Activated T-helper 17 cell treated with anti-CD3 and anti-CD28 coated beads, Interleukin-2, amount 50 U/mL, for 72 hours (primary cell): Measurements from ENCODE around the gene KLK11. TPM values are rescaled to one million over a fixed set of nuclear protein-coding genes. Genes with fewer than 3 reads are reported as not detected.

Experiments used
- ATAC-seq: fragments of 150-1000 bp; cut with Tn5 transposase; replicated peaks from 2 replicates; pipeline ENCODE4 v1.10.0; 2021; ENCODE audit warnings: mild to moderate bottlenecking, moderate library complexity
- H3K27ac Mint-ChIP-seq: one replicate; pipeline ENCODE4 v1.8.0; 2022; ENCODE audit warnings: mixed read lengths
- H3K27me3 Mint-ChIP-seq: one replicate; pipeline ENCODE4 v1.8.0; 2022; ENCODE audit warnings: mixed read lengths
- H3K36me3 Mint-ChIP-seq: one replicate; pipeline ENCODE4 v1.8.0; 2022; ENCODE audit warnings: low read depth, mild to moderate bottlenecking, mixed read lengths
- H3K4me1 Mint-ChIP-seq: one replicate; pipeline ENCODE4 v1.8.0; 2022; ENCODE audit warnings: mixed read lengths
- H3K4me3 Mint-ChIP-seq: one replicate; pipeline ENCODE4 v1.8.0; 2022; ENCODE audit warnings: mild to moderate bottlenecking, mixed read lengths
- H3K9me3 Mint-ChIP-seq: one replicate; pipeline ENCODE4 v1.8.0; 2022; ENCODE audit warnings: mixed read lengths
- total RNA-seq, 2 donors: library from RNA; stranded (reverse); gene quantifications; one replicate each; pipeline ENCODE4 v1.2.3, GENCODE V29; 2022

Gene KLK11
- total RNA-seq = not detected

DNA sequence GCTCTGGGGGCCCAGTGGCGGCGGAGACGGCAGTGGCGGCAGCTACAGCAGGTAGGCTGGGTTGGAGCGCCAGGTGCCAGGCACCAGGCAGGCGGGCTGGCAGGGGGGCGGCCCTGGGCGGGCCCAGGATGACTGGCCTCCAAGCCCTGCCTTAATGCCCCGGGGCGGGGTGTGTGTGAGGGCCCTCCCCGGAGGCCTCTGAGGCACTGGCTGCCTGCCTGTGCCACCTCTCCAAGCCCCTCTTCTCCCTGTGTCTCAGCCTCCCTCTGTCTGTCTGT lies at the start of gene KLK11:
KLK11 (minus strand) TSS at position 63 of the 278 bp plus-strand sequence. CDS start 985 bp downstream, outside the sequence.
- Mint-ChIP-seq H3K27ac (no peak within 1 kb of the TSS), H3K4me3 (no peak within 1 kb of the TSS), H3K4me1 (no peaks in the 10 kb centered on the region), H3K9me3 (no peaks in the 10 kb centered on the region), H3K27me3 (peaks cover 44% of the 10 kb centered on the region), H3K36me3 (no peaks in the 10 kb centered on the region)
- no peak for ATAC-seq

GRCh38 chr19:51075998-51076397 lies 49.6 kb upstream of the KLK11 start:
- H3K9me3 Mint-ChIP-seq = peaks cover 3% of the 10 kb centered on the region
- no peaks in the 10 kb centered on the region for H3K36me3 Mint-ChIP-seq
- H3K27me3 Mint-ChIP-seq = peaks cover 13% of the 10 kb centered on the region
- no peak overlapping the region for H3K4me3 Mint-ChIP-seq
- H3K27ac Mint-ChIP-seq = no peak overlapping the region
- no peak for ATAC-seq
- H3K4me1 Mint-ChIP-seq = no peaks in the 10 kb centered on the region

DNA sequence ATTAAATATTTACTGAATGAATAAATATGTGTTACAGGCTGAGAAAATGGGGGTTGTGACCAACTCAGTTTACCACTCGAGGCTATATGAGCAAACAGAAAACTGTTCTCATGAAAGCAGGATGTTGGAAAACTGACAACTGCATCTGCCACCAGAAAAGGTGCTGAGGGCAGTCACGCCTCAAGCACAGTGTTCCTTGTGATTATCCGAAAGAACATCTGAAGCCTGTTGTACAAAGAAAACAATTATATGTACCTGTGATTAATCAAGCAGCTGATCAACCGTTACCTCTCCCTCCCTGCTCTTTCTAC lies 44.6 kb upstream of the KLK11 start:
- Mint-ChIP-seq H3K27ac (no peak overlapping the region), H3K27me3 (peaks cover 23% of the 10 kb centered on the region), H3K36me3 (no peaks in the 10 kb centered on the region), H3K4me1 (no peaks in the 10 kb centered on the region), H3K9me3 (peaks cover 3% of the 10 kb centered on the region), H3K4me3 (no peak overlapping the region)
- ATAC-seq = no peak

GRCh38 chr19:51070334-51071094 lies 44.1 kb upstream of the KLK11 start:
- Mint-ChIP-seq H3K27ac (no peak overlapping the region), H3K9me3 (peaks cover 3% of the 10 kb centered on the region), H3K27me3 (peaks cover 26% of the 10 kb centered on the region), H3K36me3 (no peaks in the 10 kb centered on the region), H3K4me1 (no peaks in the 10 kb centered on the region), H3K4me3 (no peak overlapping the region)
- ATAC-seq = no peak

DNA sequence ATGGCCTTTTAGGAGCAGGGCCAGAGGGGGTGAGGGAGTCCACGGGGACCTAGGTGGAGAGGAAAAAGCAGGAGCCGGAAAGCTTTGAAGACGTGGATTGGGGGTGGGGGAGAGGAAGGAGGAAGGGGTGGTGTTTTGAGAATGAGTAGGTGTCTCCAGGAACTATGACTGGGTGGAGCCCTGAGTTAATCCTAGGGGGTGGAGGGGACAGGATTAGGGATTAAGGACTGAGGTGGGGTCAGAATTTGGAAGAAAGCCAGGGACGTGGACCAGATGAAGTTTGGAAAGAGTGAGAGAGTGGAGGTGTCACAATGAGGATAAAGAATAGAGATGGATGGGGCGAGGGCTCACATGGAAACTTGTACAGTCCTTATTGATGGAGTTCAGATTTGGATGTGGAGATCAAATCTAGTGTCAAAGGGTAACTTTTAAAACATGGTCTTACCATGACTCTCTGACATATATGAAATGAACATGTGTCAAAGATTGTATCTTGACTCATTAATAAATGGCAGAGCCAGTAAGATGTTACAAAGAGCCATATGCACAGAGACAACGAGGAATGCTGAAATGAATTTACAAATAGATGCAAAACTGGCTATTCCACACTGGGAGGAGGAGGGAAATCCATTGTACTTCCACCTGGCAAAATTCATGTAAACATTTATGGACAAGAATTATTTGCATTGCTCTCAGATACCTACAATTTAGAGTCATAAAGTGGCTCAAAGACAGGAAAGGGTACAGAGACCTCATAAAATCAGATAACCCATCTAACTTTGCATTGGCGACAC lies 40.2 kb upstream of the KLK11 start:
- no peaks in the 10 kb centered on the region for H3K36me3 Mint-ChIP-seq
- H3K27me3 Mint-ChIP-seq = peaks cover 36% of the 10 kb centered on the region
- H3K4me1 Mint-ChIP-seq = no peaks in the 10 kb centered on the region
- no peak for ATAC-seq
- no peak overlapping the region for H3K4me3 Mint-ChIP-seq
- no peak overlapping the region for H3K27ac Mint-ChIP-seq
- no peaks in the 10 kb centered on the region for H3K9me3 Mint-ChIP-seq

- Mint-ChIP-seq H3K4me1 (no peaks in the 10 kb centered on the region), H3K4me3 (no peak overlapping the region), H3K27me3 (peaks cover 45% of the 10 kb centered on the region), H3K36me3 (no peaks in the 10 kb centered on the region), H3K27ac (no peak overlapping the region), H3K9me3 (no peaks in the 10 kb centered on the region)
- ATAC-seq = no peak
These were observed 39.0 kb upstream of the KLK11 start for GRCh38 chr19:51065221-51065960.

GRCh38 chr19:51064534-51065220 lies 38.3 kb upstream of the KLK11 start, which contains the start of gene KLK13:
TSS of gene KLK13 (minus strand) at chr19:51065092. CDS start at chr19:51065067, 25 bp downstream.
- H3K9me3 Mint-ChIP-seq = no peaks in the 10 kb centered on the region
- H3K36me3 Mint-ChIP-seq = no peaks in the 10 kb centered on the region
- ATAC-seq = no peak
- peaks cover 50% of the 10 kb centered on the region for H3K27me3 Mint-ChIP-seq
- no peaks in the 10 kb centered on the region for H3K4me1 Mint-ChIP-seq
- no peak within 1 kb of the TSS for H3K27ac Mint-ChIP-seq
- no peak within 1 kb of the TSS for H3K4me3 Mint-ChIP-seq

DNA sequence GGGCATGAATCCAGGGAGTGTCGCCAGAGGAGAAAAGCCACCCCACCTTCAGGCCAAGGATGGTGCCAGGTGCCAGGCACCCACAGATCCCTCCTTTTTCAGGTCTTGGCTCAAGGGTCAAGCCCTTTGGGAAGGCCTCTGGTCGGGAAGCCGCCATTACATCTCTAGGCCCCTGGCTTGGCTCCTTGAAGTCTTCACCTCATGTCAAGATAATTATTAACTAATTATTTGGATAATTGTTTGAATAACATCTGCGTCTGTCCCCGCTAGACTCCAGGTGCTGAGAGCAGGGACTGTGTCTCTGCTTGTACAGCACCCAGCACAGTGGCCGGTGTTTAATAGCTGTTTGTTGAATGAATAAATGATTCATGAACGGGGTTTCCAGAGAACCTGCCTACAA lies 37.2 kb upstream of the KLK11 start:
- no peak overlapping the region for H3K27ac Mint-ChIP-seq
- H3K27me3 Mint-ChIP-seq = peaks cover 53% of the 10 kb centered on the region
- H3K4me3 Mint-ChIP-seq = no peak overlapping the region
- ATAC-seq = no peak
- no peaks in the 10 kb centered on the region for H3K9me3 Mint-ChIP-seq
- no peaks in the 10 kb centered on the region for H3K36me3 Mint-ChIP-seq
- no peaks in the 10 kb centered on the region for H3K4me1 Mint-ChIP-seq

DNA sequence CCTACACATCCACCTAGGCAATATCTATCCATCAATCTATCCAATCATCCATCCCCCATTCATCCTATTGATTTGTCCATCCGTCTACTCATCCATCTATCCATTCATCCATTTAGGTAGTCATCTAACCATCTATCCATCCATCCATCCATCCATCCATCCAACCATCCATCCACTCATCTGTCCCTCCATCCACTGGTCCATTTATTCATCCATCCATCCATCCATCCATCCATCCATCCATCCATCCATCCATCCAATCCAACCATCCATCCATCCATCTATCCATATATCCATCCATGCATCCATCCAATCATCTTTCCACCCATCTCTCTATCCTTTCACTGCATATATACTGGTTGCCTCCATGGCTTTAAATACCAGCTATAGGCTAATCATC lies 34.6 kb upstream of the KLK11 start:
- Mint-ChIP-seq H3K4me1 (no peaks in the 10 kb centered on the region), H3K9me3 (no peaks in the 10 kb centered on the region), H3K27ac (no peak overlapping the region), H3K27me3 (peaks cover 51% of the 10 kb centered on the region), H3K4me3 (no peak overlapping the region), H3K36me3 (no peaks in the 10 kb centered on the region)
- no peak for ATAC-seq

DNA sequence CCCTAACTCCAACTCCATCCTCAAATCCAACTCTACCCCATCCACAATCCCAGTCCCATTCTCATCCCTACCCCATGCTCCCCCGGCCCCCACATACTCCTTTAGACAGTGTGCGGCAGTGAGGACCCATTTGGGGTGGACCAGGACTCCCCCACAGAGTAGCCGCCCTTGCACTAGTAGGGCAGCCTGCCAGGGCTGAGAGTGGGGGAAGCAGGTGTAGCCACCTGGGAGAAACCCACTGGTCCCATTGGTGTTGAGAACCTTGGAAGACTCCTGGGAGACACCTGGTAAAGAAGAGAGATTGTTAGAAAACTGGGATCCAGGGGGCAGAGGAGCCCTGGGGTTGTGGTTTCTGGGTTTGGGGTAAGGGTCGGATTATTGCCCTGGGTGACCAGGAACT lies 33.9 kb upstream of the KLK11 start:
- Mint-ChIP-seq H3K36me3 (no peaks in the 10 kb centered on the region), H3K4me1 (no peaks in the 10 kb centered on the region), H3K9me3 (no peaks in the 10 kb centered on the region), H3K27ac (no peak overlapping the region), H3K27me3 (peaks cover 52% of the 10 kb centered on the region), H3K4me3 (no peak overlapping the region)
- ATAC-seq = no peak

- Mint-ChIP-seq H3K4me3 (no peak overlapping the region), H3K27ac (no peak overlapping the region), H3K36me3 (no peaks in the 10 kb centered on the region), H3K27me3 (peaks cover 52% of the 10 kb centered on the region), H3K9me3 (no peaks in the 10 kb centered on the region), H3K4me1 (no peaks in the 10 kb centered on the region)
- no peak for ATAC-seq
These were observed 33.3 kb upstream of the KLK11 start for GRCh38 chr19:51059715-51060114.

- no peak overlapping the region for H3K27ac Mint-ChIP-seq
- H3K9me3 Mint-ChIP-seq = no peaks in the 10 kb centered on the region
- H3K27me3 Mint-ChIP-seq = peaks cover 46% of the 10 kb centered on the region
These were observed 29.4 kb upstream of the KLK11 start for GRCh38 chr19:51055866-51056265.

GRCh38 chr19:51047031-51047335 lies 20.6 kb upstream of the KLK11 start:
- no peaks in the 10 kb centered on the region for H3K9me3 Mint-ChIP-seq
- no peak overlapping the region for H3K27ac Mint-ChIP-seq
- no peaks in the 10 kb centered on the region for H3K4me1 Mint-ChIP-seq
- H3K27me3 Mint-ChIP-seq = peaks cover 9% of the 10 kb centered on the region
- no peak for ATAC-seq
- no peak overlapping the region for H3K4me3 Mint-ChIP-seq
- H3K36me3 Mint-ChIP-seq = no peaks in the 10 kb centered on the region

More at GRCh38 chr19:51055866-51056265, 29.4 kb upstream of the KLK11 start:
- no peaks in the 10 kb centered on the region for H3K36me3 Mint-ChIP-seq
- no peak for ATAC-seq
- H3K4me3 Mint-ChIP-seq = no peak overlapping the region
- no peaks in the 10 kb centered on the region for H3K4me1 Mint-ChIP-seq

DNA sequence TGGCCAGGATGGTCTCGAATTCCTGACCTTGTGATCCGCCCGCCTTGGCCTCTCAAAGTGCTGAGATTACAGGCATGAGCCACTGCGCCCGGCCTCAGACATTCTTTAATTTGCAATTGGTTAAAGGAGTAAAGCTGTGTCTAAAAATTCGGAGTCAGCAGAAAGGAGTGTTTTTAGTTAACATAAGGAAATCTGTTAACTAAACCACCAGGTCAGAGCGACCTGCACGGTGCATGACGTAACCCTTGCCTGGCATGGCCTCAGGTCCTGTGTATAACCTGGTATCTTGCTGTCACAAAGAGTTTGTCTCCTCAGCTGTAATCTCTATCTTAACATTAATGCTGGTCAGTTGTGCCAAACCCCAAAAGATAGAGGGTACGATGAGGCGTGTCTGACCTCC lies 17.9 kb upstream of the KLK11 start:
- H3K4me3 Mint-ChIP-seq = no peak overlapping the region
- H3K4me1 Mint-ChIP-seq = no peaks in the 10 kb centered on the region
- no peaks in the 10 kb centered on the region for H3K36me3 Mint-ChIP-seq
- H3K9me3 Mint-ChIP-seq = no peaks in the 10 kb centered on the region
- no peak overlapping the region for H3K27ac Mint-ChIP-seq
- ATAC-seq = no peak
- peaks cover 9% of the 10 kb centered on the region for H3K27me3 Mint-ChIP-seq
